ENCODE results near the gene ATP1A1.

The ATP1A1 gene

GRCh38 chr1:116372191-116372590, 853 bp upstream of the ATP1A1 start:
- no peak for DNase-seq (ENCODE audit: low spot score)

- peak; percentile 71 for DNase-seq (ENCODE audit: low spot score)
These were observed 648 bp downstream of the ATP1A1 start for GRCh38 chr1:116373431-116374352.

DNA sequence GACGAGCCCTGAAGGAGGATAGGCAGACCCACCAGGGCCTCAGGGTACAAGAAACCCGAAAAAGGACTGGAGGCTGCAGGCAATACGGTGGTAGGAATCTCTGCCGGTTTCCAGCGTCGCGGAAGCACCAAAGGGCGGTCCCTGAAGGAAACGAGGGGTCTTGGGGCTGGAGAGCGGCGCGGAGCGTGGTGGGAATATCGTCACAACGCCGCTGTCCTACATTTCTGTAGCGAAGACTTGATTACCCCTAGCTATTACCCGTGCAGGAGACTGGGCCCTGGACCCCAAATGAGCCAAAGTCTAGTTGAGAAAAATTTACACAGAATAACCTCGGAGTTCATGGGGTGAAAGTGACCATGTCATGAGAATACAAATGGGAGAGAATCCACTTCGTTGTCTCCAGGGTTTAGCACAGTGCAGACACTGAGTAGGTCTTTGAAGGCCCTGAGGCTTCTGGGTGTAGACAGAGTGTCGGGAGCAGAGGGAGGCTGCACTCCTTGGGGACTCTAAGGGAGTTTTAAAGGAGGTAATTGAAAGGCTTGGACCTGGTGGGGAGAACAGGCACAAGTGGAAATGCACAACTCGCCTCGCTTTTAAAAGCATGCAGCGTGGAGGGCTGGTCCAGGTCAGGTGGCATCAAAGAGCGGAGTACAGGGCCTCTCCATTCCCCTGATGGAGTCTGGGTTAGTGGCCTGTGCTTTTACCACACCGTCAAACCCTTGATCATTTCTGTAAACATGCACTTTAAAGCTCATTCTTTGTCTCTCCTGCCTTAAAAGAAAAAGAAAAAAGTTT, 1.5 kb downstream of the ATP1A1 start:
- DNase-seq (ENCODE audit: low spot score) = no peak

DNA sequence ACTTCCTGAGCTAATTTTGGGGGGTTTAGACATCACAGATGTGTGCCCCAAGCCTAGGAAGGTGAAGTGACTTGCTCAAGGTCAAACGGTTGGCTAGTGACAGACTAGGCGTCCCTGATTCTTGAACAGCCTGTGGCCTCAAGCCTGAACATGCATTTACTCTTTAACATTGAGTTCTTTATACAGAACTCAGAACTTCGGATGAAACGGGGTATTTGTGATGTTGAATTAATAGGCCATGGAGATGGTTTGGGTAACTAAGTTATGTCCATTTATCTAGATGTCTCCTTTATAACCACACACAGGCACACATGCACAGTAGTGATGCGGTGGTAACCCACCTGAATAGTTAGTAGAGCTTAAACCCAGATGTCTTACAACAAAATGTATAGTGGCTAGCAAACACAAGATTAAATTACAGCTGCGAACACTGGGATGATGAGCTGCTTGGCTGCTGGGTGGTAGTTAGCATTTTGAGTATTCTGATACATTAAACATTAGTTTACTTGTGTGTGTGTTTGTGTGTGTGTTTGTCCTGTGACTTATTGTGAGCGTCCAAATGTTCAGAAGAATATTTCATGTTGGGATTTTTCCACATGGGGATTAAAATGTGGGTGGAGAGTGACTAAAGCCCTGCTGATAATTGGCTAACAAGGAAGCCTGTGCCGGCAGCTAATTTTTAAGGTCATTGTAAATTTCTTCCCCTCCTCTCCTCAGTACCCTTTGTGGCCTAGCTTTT, 2.3 kb downstream of the ATP1A1 start:
- DNase-seq (ENCODE audit: low spot score) = no peak

- DNase-seq (ENCODE audit: low spot score) = no peak
These were observed 3.1 kb downstream of the ATP1A1 start for GRCh38 chr1:116375887-116376728.

- DNase-seq (ENCODE audit: low spot score) = no peak
These were observed 3.7 kb downstream of the ATP1A1 start for GRCh38 chr1:116376729-116377086.

GRCh38 chr1:116377541-116378529, 4.8 kb downstream of the ATP1A1 start:
- DNase-seq (ENCODE audit: low spot score) = no peak

- no peak for DNase-seq (ENCODE audit: low spot score)
These were observed 6.1 kb downstream of the ATP1A1 start for GRCh38 chr1:116379057-116379630.

- DNase-seq (ENCODE audit: low spot score) = no peak
These were observed 6.8 kb downstream of the ATP1A1 start for GRCh38 chr1:116379674-116380498.

DNA sequence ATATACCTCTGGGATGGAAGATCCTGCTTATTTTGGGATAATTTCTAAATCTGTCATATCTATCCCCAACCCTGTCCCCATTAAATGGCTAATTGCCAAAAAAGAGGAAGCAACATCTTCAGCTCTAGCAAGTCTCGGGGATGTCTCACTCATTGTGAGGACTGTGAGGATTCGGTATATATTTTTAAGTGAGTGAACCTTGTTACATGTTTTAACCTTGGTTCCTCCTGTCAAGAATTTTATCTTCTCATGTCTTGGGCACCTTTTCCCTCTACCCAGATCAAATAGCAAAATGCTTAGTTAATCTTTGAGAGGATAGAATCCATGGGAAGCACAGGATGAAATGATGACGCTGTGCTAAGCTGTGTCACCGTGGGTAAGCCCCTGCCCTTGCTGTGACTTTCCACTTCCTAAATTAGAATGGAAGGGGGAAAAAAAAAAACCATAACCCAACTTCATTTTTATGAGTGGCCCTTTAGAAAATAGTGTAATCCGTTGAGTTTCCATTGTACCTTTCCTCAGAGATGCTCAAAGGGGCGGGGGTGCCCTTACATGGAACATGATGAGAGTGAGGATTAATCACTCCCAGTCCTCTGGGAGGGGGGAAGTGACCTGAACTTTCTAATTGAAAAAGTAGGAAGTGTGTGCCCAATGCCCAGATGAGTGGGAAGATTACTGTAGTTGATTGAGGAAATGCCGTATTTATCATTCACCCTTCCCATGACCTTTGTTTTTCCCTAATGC, 7.6 kb downstream of the ATP1A1 start:
- no peak for DNase-seq (ENCODE audit: low spot score)

GRCh38 chr1:116382321-116382720, 9.3 kb downstream of the ATP1A1 start:
- DNase-seq (ENCODE audit: low spot score) = no peak

GRCh38 chr1:116382857-116383483, 9.9 kb downstream of the ATP1A1 start:
- DNase-seq (ENCODE audit: low spot score) = no peak

DNA sequence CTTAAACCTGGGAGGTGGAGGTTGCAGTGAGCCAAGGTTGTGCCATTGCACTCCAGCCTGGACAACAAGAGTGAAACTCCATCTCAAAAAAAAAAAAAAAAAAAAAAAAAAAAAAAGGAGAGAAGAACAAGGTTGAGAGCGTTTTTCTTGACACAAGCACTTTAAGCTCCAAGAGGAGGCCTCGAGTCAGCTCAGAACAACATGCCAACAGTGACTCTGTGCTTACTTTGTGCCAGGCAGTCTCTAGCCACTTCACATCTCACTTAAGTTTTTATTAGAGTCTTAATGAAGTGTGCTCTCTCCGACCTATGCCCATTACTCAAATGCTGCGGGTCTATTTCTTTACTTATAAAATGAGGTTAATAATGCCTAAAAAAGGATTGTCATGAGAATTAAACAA, 13.0 kb downstream of the ATP1A1 start:
- no peak for DNase-seq (ENCODE audit: low spot score)

GRCh38 chr1:116387551-116387950, 14.5 kb downstream of the ATP1A1 start:
- DNase-seq (ENCODE audit: low spot score) = no peak

GRCh38 chr1:116388122-116388521, 15.1 kb downstream of the ATP1A1 start:
- DNase-seq (ENCODE audit: low spot score) = no peak

DNA sequence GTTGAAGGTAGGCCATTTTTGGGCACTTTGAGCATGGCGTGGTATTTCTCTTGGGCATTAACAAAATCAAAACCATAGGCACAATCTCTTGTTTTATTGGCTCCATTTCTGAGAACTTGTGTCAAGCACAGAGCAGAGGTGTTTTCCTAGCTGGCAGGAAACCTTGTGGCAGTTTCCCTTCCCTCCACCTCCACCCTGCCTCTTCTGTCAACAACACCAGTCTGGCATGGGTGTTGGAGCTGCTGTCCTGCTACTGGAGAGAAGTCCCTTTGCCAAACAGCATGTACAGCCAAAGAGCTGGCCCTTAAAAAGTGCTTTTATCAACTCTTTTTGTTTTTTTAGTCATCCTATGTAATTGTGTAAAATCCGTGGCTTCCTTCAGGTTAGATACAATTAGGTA, 16.0 kb downstream of the ATP1A1 start:
- DNase-seq (ENCODE audit: low spot score) = no peak

DNA sequence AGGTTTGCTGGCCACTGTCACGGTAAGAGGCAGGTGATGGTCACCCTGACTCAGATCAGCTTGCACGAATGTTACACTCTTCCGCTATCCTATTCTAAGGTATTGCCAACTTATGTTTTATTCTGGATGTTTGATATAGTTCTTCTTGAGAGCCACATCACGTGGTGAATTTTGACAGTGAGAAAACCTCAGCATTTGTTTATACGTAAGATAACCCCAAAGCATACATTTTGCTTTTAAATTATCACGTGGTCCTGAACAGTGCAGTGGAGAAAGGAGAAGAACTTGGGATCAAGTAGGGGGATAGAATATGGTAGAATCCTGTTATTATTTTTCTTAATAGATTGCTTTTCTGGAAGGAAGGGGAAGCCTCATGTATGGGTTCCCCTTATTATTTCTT, 16.6 kb downstream of the ATP1A1 start:
- DNase-seq (ENCODE audit: low spot score) = no peak

DNA sequence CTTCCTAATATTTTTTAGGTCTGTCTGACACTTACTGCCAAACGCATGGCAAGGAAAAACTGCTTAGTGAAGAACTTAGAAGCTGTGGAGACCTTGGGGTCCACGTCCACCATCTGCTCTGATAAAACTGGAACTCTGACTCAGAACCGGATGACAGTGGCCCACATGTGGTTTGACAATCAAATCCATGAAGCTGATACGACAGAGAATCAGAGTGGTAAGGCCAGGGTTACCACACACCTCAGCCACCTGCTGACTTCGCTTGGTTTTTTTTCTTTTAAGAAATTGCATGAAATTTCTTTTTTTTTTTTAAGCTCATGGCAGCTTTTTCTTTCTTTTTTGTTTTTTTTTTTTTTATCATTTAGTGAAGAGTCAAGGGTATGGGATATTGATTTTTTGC, 17.2 kb downstream of the ATP1A1 start:
- no peak for DNase-seq (ENCODE audit: low spot score)
